GM12874 (cell line): Measurements from ENCODE around the gene ADSS1.

Source experiments
- CTCF ChIP-seq: IDR thresholded peaks from 2 replicates; pipeline ENCODE4 v1.5.1; 2011; ENCODE audit warnings: low read depth, mild to moderate bottlenecking, control low read depth, low read length, moderate library complexity; ENCODE audit not compliant: insufficient read depth

The ADSS1 gene

GRCh38 chr14:104678901-104679705, 44.9 kb upstream of the ADSS1 start:
- TF ChIP-seq CTCF, result no peak

GRCh38 chr14:104680056-104680805, 43.8 kb upstream of the ADSS1 start:
- no peak for TF ChIP-seq CTCF

- TF ChIP-seq CTCF, result peak; percentile 40
These were observed 43.0 kb upstream of the ADSS1 start for GRCh38 chr14:104680806-104681688.

- no peak for TF ChIP-seq CTCF
These were observed 42.3 kb upstream of the ADSS1 start for GRCh38 chr14:104681689-104682074.

- no peak for TF ChIP-seq CTCF
These were observed 41.9 kb upstream of the ADSS1 start for GRCh38 chr14:104682107-104682593.

- TF ChIP-seq CTCF, result no peak
These were observed 40.2 kb upstream of the ADSS1 start for GRCh38 chr14:104683653-104684448.
